K562 (cell line): Measurements from ENCODE around the gene ZNF668. TPM values are rescaled to one million over a fixed set of nuclear protein-coding genes. Genes with fewer than 3 reads are reported as not detected.

Experiments
- ADNP ChIP-seq: fragments of 200-800 bp; sonication (Bioruptor generic); IDR thresholded peaks from 2 replicates; pipeline ENCODE4 v1.6.1; 2016; ENCODE audit warnings: missing genetic modification characterization, missing compliant biosample characterization
- ARID1B ChIP-seq: fragments of 450-650 bp; IDR thresholded peaks from 2 replicates; pipeline ENCODE4 v1.6.1; 2016; ENCODE audit warnings: antibody characterized with exemption, mild to moderate bottlenecking, inconsistent platforms
- ARID2 ChIP-seq: fragments of 450-650 bp; IDR thresholded peaks from 2 replicates; pipeline ENCODE4 v1.6.1; 2017; ENCODE audit warnings: antibody characterized with exemption, mild to moderate bottlenecking
- BHLHE40 ChIP-seq: IDR thresholded peaks from 2 replicates; pipeline ENCODE4 v1.6.1; 2011; ENCODE audit warnings: low read length, improper control_type of control experiment
- CBX5 ChIP-seq: IDR thresholded peaks from 2 replicates; pipeline ENCODE4 v1.6.1; 2014; ENCODE audit warnings: low read depth, borderline replicate concordance
- EZH2 ChIP-seq: IDR thresholded peaks from 2 replicates; pipeline ENCODE4 v1.6.1; 2012; ENCODE audit warnings: low read depth, mild to moderate bottlenecking, inconsistent platforms, low read length, borderline replicate concordance
- FUS ChIP-seq: fragments of 200-400 bp; formaldehyde crosslinking; optimal IDR thresholded peaks from 2 replicates; pipeline ENCODE3; 2017; ENCODE audit warnings: low read depth, low read length
- HEY1 ChIP-seq: fragments of 250-450 bp; sonication (Bioruptor Pico); IDR thresholded peaks from 2 replicates; pipeline ENCODE4 v1.5.0; 2020; ENCODE audit warnings: mild to moderate bottlenecking, moderate library complexity, borderline replicate concordance
- HNRNPK ChIP-seq: fragments of 200-400 bp; formaldehyde crosslinking; IDR thresholded peaks from one replicate; pipeline ENCODE4 v1.6.1; 2018; ENCODE audit warnings: mild to moderate bottlenecking, low read depth, low read length; ENCODE audit not compliant: poor library complexity, severe bottlenecking
- JUND ChIP-seq, 2 experiments: IDR thresholded peaks; 2 replicates in 1 of 2; 3 replicates in 1 of 2; pipeline ENCODE4 v1.6.1; 2011; ENCODE audit warnings: borderline replicate concordance in 2 of 2, low read depth in 2 of 2, low read length in 2 of 2, improper control_type of control experiment in 1 of 2, missing biosample characterization in 1 of 2, missing genetic modification characterization in 1 of 2, missing genetic modification reagents in 1 of 2
- POLR2G ChIP-seq: fragments of 200-400 bp; formaldehyde crosslinking; IDR thresholded peaks from 2 replicates; pipeline ENCODE4 v1.6.1; 2017; ENCODE audit warnings: low read depth, mild to moderate bottlenecking, antibody characterized with exemption, low read length, moderate library complexity
- RBM25 ChIP-seq: fragments of 200-400 bp; formaldehyde crosslinking; IDR thresholded peaks from 2 replicates; pipeline ENCODE4 v1.6.1; 2018; ENCODE audit warnings: low read length, low read depth, moderate library complexity; ENCODE audit not compliant: severe bottlenecking
- SIN3A ChIP-seq, 2 experiments: fragments of 150-350 bp in 1 of 2; IDR thresholded peaks; 2 replicates each; pipeline ENCODE4 v1.6.1; 2011 to 2016; ENCODE audit warnings: borderline replicate concordance in 2 of 2, low read depth in 2 of 2, low read length in 2 of 2, mild to moderate bottlenecking in 2 of 2, moderate library complexity in 2 of 2; ENCODE audit not compliant: control insufficient read depth in 1 of 2
- U2AF2 ChIP-seq: fragments of 200-400 bp; formaldehyde crosslinking; optimal IDR thresholded peaks from 2 replicates; pipeline ENCODE3; 2017; ENCODE audit warnings: low read depth, mild to moderate bottlenecking, low read length
- ZNF12 ChIP-seq: sonication (generic); formaldehyde crosslinking; IDR thresholded peaks from 2 replicates; pipeline ENCODE4 v1.4.0; 2020; ENCODE audit warnings: mild to moderate bottlenecking, missing genetic modification reagents
- ZNF140 ChIP-seq: fragments of 250-450 bp; sonication (Bioruptor Pico); IDR thresholded peaks from 2 replicates; pipeline ENCODE4 v1.8.0; 2021; ENCODE audit warnings: moderate library complexity, mild to moderate bottlenecking, inconsistent platforms
- polyA plus RNA-seq, 8 experiments: library from polyadenylated mRNA; depleted of rRNA in 4 of 8; stranded (reverse) in 5 of 8; unstranded in 3 of 8; fragments of >200 nt; fragmentation: Nextera tagmentation in 2 of 8; fragmentation: Illumina TruSeq in 1 of 8; extraction: Ambion mirVana in 2 of 8; extraction: Trizol in 1 of 8; gene quantifications; 2 replicates each; pipeline versions ENCODE4 v1.2.1 to v1.2.3, GENCODE V29; 2011 to 2014; ENCODE audit warnings: inconsistent platforms in 1 of 8, missing spikeins in 1 of 8
- total RNA-seq, 7 experiments: library from RNA; depleted of rRNA in 6 of 7; stranded (reverse); fragments of >200 nt in 6 of 7; fragmentation: Illumina TruSeq in 2 of 7; extraction: Trizol in 2 of 7; gene quantifications; 2 replicates each; pipeline versions ENCODE4 v1.2.1 to v1.2.3, GENCODE V29; 2011 to 2021; ENCODE audit warnings: low replicate concordance in 1 of 7
- TF ChIP-seq, protein P1 (sequence below): sonication (generic); formaldehyde crosslinking; IDR thresholded peaks from 2 replicates; pipeline ENCODE4 v1.8.1; 2023; ENCODE audit warnings: mild to moderate bottlenecking, missing genetic modification reagents
- TF ChIP-seq, protein P2 (sequence below): sonication (generic); formaldehyde crosslinking; IDR thresholded peaks from 2 replicates; pipeline ENCODE4 v1.9.0; 2022; ENCODE audit warnings: mild to moderate bottlenecking, missing genetic modification reagents
- TF ChIP-seq, protein P3 (sequence below): IDR thresholded peaks from 2 replicates; pipeline ENCODE4 v1.6.1; 2016; ENCODE audit warnings: missing genetic modification characterization, missing compliant biosample characterization
- TF ChIP-seq, protein P4 (sequence below): IDR thresholded peaks from 2 replicates; pipeline ENCODE4 v1.6.1; 2012; ENCODE audit warnings: low read depth, low read length, improper control_type of control experiment, borderline replicate concordance

The ZNF668 gene
- total and polyA plus RNA-seq, 9 of the 15 experiments (the other 6 are each of a cell fraction or from before 2014, with no cell fraction given) = 0.04 to 15.3 (median 3.8) TPM; not detected in 1

DNA sequence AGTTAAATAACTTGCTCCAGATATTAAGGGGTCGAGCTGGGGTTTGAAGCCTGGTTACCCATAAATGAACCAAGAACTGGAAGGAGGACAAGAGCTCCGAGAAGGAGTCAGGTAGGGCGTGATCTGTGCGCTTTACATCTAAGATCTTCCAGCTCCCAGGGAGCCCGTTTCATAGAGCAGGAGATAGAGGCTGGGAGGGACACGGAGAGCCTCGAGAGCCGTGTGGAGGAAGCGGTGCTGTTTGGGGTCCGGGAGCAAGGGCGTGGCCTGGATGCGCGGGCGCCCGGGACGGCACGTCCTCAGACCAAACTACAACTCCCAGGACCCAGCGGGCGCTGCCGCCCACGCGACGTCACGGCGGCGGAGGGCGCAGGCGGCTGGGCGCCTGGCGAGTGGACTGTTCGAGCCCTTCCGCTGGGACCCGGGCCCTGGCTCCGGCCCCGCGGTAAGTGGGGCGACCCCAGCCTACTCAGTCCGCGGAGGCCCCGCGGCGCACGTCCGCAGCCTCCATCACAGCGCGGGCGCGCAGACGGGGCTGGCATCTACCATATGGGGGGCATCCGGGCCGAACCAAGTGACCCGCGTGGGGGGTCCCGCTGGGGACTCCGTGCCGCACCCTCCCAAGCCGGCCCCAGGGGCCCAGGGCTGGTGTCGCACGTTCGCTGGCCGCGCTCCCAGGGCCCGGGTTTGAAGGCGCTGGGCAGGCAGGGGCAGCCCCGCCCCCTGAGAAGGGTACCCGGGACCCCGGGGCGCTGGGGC is 34.2 kb upstream of the ZNF668 start, which contains the start of gene BCKDK (continued):
- TF ChIP-seq RBM25 (peak; percentile 11), U2AF2 (no peak), POLR2G (peak; percentile 81), ZNF12 (CRISPR knock-in tag) (0 out of 2 replicates have a peak, but pooled peaks have one; percentile 22), ZNF140 (no peak), HNRNPK (no peak), JUND (IDR thresholded peaks at IDR 0.05; ENCODE audit: borderline replicate concordance, low read depth, low read length) (no peak), JUND (tag; IDR thresholded peaks at IDR 0.05; ENCODE audit: borderline replicate concordance, low read depth, low read length) (no peak; the same call in 2 of the 3 replicates), ARID1B (no peak), ARID2 (no peak), BHLHE40 (peak; percentile 71), HEY1 (CRISPR knock-in tag) (no peak), ADNP (no peak), FUS (no peak), SIN3A (IDR thresholded peaks at IDR 0.05; ENCODE audit: borderline replicate concordance in 2 of 2, control insufficient read depth in 1 of 2, low read depth in 2 of 2, low read length in 2 of 2) (peak; percentile 47 to 48; a peak in 1 of 4 replicates), EZH2 (no peak), CBX5 (no peak)
- TF ChIP-seq, protein P1, sequence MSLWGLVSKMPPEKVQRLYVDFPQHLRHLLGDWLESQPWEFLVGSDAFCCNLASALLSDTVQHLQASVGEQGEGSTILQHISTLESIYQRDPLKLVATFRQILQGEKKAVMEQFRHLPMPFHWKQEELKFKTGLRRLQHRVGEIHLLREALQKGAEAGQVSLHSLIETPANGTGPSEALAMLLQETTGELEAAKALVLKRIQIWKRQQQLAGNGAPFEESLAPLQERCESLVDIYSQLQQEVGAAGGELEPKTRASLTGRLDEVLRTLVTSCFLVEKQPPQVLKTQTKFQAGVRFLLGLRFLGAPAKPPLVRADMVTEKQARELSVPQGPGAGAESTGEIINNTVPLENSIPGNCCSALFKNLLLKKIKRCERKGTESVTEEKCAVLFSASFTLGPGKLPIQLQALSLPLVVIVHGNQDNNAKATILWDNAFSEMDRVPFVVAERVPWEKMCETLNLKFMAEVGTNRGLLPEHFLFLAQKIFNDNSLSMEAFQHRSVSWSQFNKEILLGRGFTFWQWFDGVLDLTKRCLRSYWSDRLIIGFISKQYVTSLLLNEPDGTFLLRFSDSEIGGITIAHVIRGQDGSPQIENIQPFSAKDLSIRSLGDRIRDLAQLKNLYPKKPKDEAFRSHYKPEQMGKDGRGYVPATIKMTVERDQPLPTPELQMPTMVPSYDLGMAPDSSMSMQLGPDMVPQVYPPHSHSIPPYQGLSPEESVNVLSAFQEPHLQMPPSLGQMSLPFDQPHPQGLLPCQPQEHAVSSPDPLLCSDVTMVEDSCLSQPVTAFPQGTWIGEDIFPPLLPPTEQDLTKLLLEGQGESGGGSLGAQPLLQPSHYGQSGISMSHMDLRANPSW (CRISPR knock-in tag) = no peak
- TF ChIP-seq, protein P2, sequence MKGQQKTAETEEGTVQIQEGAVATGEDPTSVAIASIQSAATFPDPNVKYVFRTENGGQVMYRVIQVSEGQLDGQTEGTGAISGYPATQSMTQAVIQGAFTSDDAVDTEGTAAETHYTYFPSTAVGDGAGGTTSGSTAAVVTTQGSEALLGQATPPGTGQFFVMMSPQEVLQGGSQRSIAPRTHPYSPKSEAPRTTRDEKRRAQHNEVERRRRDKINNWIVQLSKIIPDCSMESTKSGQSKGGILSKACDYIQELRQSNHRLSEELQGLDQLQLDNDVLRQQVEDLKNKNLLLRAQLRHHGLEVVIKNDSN (CRISPR knock-in tag) = no peak; the same call in 1 of the 2 replicates
- TF ChIP-seq, protein P3, sequence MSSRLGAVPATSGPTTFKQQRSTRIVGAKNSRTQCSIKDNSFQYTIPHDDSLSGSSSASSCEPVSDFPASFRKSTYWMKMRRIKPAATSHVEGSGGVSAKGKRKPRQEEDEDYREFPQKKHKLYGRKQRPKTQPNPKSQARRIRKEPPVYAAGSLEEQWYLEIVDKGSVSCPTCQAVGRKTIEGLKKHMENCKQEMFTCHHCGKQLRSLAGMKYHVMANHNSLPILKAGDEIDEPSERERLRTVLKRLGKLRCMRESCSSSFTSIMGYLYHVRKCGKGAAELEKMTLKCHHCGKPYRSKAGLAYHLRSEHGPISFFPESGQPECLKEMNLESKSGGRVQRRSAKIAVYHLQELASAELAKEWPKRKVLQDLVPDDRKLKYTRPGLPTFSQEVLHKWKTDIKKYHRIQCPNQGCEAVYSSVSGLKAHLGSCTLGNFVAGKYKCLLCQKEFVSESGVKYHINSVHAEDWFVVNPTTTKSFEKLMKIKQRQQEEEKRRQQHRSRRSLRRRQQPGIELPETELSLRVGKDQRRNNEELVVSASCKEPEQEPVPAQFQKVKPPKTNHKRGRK (tag) = no peak
- TF ChIP-seq, protein P4, sequence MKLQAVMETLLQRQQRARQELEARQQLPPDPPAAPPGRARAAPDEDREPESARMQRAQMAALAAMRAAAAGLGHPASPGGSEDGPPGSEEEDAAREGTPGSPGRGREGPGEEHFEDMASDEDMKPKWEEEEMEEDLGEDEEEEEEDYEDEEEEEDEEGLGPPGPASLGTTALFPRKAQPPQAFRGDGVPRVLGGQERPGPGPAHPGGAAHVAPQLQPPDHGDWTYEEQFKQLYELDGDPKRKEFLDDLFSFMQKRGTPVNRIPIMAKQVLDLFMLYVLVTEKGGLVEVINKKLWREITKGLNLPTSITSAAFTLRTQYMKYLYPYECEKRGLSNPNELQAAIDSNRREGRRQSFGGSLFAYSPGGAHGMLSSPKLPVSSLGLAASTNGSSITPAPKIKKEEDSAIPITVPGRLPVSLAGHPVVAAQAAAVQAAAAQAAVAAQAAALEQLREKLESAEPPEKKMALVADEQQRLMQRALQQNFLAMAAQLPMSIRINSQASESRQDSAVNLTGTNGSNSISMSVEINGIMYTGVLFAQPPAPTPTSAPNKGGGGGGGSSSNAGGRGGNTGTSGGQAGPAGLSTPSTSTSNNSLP = no peak
